SH-SY5Y (cell line): ENCODE results near the gene ROPN1.

Experiments used
- GATA2 ChIP-seq: IDR thresholded peaks from 2 replicates; pipeline ENCODE4 v1.6.1; 2011; ENCODE audit warnings: mild to moderate bottlenecking, low read depth, low read length
- GATA3 ChIP-seq: IDR thresholded peaks from 2 replicates; pipeline ENCODE4 v1.6.1; 2011; ENCODE audit warnings: low read depth, mild to moderate bottlenecking, low read length, moderate library complexity

GRCh38 chr3:124041553-124041952 is 49.6 kb upstream of the ROPN1 start:
- TF ChIP-seq GATA2 (no peak), GATA3 (no peak)
